ENCODE data around the gene CFAP46. TPM values are rescaled to one million over a fixed set of nuclear protein-coding genes. Genes with fewer than 3 reads are reported as not detected.

The CFAP46 gene
- total and polyA plus RNA-seq, 12 donors = 0.15 to 5.5 (median 1.1) TPM; not detected in 3

DNA sequence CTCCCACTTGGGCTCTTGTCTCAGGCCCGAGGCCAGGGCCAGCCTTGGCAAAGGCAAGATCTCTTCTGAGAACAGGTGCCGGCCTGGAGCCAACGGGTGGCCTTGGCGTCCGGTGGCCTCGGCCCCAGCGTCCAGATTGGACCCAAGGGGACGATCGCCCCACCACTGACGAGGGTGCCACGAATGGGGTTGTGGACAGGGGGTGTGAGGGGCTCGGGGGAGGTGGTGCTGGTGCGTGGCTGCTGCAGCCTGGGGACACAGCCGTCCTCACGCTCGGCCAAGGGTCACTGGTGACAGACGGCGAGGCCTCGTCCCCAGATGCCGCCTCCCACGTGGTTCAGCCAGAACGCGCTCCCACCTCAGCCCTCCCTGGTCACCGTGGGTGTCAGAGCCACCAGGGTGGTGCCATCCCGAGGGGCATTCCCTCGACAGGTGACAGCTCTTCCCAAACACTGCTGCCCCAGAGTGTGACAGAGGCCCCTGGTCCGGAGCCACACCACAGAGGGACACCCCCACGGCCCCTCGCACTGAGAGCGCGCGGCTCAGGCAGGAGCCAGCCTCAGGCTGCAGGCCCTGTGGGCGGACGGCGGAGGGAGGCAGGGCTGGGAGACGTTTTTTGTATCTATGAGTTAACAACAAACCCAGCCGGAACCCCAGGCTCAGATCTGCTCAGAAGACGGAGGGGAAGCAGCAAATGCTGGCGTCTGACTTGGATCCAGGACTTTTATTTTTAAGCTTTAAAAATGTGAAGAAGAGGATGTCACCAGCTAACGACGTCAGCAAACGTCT lies 18.5 kb upstream of the CFAP46 start:
- 73 to 89% (median 75%) methylated on average over 21 to 42 of the region's 42 CpGs for WGBS, 4 donors
- intact Hi-C loops (cut with DNase I) = no loop called here
- H3K27me3 ChIP-seq = no peaks in the 10 kb centered on the region
- DNase-seq = no peak
- no peak overlapping the region for H3K4me3 ChIP-seq
- TF ChIP-seq CTCF (IDR thresholded peaks at IDR 0.05) (no peak), POLR2A (IDR thresholded peaks at IDR 0.05) (no peak)
- H3K9me3 ChIP-seq (replicated peaks in 1 of 3) = no peaks in the 10 kb centered on the region
- H3K36me3 ChIP-seq (replicated peaks in 1 of 2) = no peaks in the 10 kb centered on the region
- no peak overlapping the region for H3K27ac ChIP-seq
- no peaks in the 10 kb centered on the region for H3K4me1 ChIP-seq (replicated peaks in 1 of 2)

GRCh38 chr10:132960071-132960472 lies 17.7 kb upstream of the CFAP46 start:
- H3K4me3 ChIP-seq = no peak overlapping the region
- intact Hi-C loops (cut with DNase I) = no loop called here
- TF ChIP-seq CTCF (IDR thresholded peaks at IDR 0.05) (no peak), POLR2A (IDR thresholded peaks at IDR 0.05) (no peak)
- DNase-seq = peak in 1 of 7 donors; percentile 51
- no peak overlapping the region for H3K27ac ChIP-seq
- H3K9me3 ChIP-seq (replicated peaks in 1 of 3) = no peaks in the 10 kb centered on the region
- WGBS, 4 donors = 61 to 89% (median 76%) methylated on average over 6 to 19 of the region's 19 CpGs
- H3K27me3 ChIP-seq = no peaks in the 10 kb centered on the region
- no peaks in the 10 kb centered on the region for H3K36me3 ChIP-seq (replicated peaks in 1 of 2)
- H3K4me1 ChIP-seq (replicated peaks in 1 of 2) = no peaks in the 10 kb centered on the region

GRCh38 chr10:132959559-132959961 lies 17.2 kb upstream of the CFAP46 start:
- 85 to 100% (median 95%) methylated on average over 1 to 8 of the region's 8 CpGs for WGBS, 4 donors
- Histone ChIP-seq H3K27ac (no peak overlapping the region), H3K36me3 (replicated peaks in 1 of 2) (no peaks in the 10 kb centered on the region), H3K27me3 (no peaks in the 10 kb centered on the region), H3K4me1 (replicated peaks in 1 of 2) (no peaks in the 10 kb centered on the region), H3K4me3 (no peak overlapping the region), H3K9me3 (replicated peaks in 1 of 3) (no peaks in the 10 kb centered on the region)
- DNase-seq = no peak
- no peak for TF ChIP-seq CTCF (IDR thresholded peaks at IDR 0.05)
- TF ChIP-seq POLR2A (IDR thresholded peaks at IDR 0.05) = no peak
- intact Hi-C loops (cut with DNase I) = no loop called here

DNA sequence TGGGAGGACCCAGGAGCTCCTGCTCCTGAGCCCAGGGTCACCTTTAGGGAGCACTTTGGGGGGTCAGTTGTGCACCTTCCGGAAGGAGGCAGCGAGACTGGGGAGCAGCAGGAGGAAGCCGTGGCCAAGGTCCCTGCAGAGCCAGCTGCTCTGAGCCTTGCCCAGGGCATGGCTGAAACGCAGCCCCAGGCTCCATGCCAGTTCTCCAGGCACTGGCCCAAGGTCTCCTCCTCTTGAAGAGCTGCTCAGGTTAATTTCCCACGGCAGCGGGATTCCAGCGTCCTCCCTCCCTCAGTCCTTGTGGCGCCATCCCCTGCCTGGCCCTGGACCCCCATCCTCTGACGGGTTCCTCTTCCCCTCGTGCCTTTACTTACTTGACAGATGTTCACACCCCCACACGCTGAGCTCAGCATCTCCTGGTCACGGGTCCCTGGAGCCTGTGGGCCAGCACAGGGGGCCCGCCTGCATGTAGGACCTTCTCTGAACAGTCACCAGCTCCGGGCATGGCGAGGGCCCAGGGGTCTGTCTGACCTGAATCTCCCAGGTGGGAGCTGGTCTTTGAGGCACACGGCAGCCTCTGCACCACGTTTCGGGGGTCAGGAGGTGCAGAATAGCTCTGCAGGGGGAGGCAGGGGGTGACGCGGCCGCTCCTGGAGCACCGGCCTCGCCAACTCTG lies 16.7 kb upstream of the CFAP46 start:
- DNase-seq = peak; percentile 60 to 77 (median 64)
- no peak for TF ChIP-seq CTCF (IDR thresholded peaks at IDR 0.05)
- TF ChIP-seq POLR2A (IDR thresholded peaks at IDR 0.05) = no peak
- no peaks in the 10 kb centered on the region for H3K36me3 ChIP-seq (replicated peaks in 1 of 2)
- 55 to 62% (median 58%) methylated on average over 16 to 23 of the region's 23 CpGs for WGBS, 4 donors
- H3K27ac ChIP-seq = no peak overlapping the region
- no peaks in the 10 kb centered on the region for H3K9me3 ChIP-seq (replicated peaks in 1 of 3)
- intact Hi-C loops (cut with DNase I) = no loop called here
- H3K4me1 ChIP-seq (replicated peaks in 1 of 2) = no peaks in the 10 kb centered on the region
- H3K27me3 ChIP-seq = no peaks in the 10 kb centered on the region
- no peak overlapping the region for H3K4me3 ChIP-seq

Data from adrenal gland (tissue), 12 donors.